GM12892 (cell line): ENCODE results near the gene PYM1.

Source experiments
- POLR2A ChIP-seq: IDR thresholded peaks from 2 replicates; pipeline ENCODE4 v1.6.1; 2011; ENCODE audit warnings: low read depth, low read length, control low read depth
- TAF1 ChIP-seq: IDR thresholded peaks from 2 replicates; pipeline ENCODE4 v1.6.1; 2011; ENCODE audit warnings: low read depth, mild to moderate bottlenecking, control low read depth, low read length, borderline replicate concordance

DNA sequence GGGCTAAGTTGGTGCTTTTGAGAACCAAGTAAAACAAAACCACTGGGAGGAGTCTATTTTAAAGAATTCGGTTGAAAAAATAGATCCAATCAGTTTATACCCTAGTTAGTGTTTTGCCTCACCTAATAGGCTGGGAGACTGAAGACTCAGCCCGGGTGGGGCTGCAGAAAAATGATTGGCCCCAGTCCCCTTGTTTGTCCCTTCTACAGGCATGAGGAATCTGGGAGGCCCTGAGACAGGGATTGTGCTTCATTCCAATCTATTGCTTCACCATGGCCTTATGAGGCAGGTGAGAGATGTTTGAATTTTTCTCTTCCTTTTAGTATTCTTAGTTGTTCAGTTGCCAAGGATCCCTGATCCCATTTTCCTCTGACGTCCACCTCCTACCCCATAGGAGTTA is 44.3 kb upstream of the PYM1 start:
- TF ChIP-seq TAF1: no peak
- TF ChIP-seq POLR2A: no peak
